WTC11 (cell line): ENCODE measurements around the gene RMI1. TPM values are rescaled to one million over a fixed set of nuclear protein-coding genes. Genes with fewer than 3 reads are reported as not detected.

Experiments
- CREB1 ChIP-seq: sonication (generic); formaldehyde crosslinking; IDR thresholded peaks from 2 replicates; pipeline ENCODE4 v1.8.0; 2023; ENCODE audit warnings: mild to moderate bottlenecking, missing genetic modification reagents
- EMX1 ChIP-seq: fragments of 250-450 bp; sonication (Bioruptor Pico); IDR thresholded peaks from 2 replicates; pipeline ENCODE4 v1.8.0; 2021; ENCODE audit warnings: mild to moderate bottlenecking
- ESRRA ChIP-seq: sonication (generic); formaldehyde crosslinking; IDR thresholded peaks from 2 replicates; pipeline ENCODE4 v1.8.1; 2022; ENCODE audit warnings: mild to moderate bottlenecking, missing genetic modification reagents, borderline replicate concordance
- GABPB1 ChIP-seq: sonication (generic); formaldehyde crosslinking; IDR thresholded peaks from 2 replicates; pipeline ENCODE4 v1.8.1; 2023; ENCODE audit warnings: mild to moderate bottlenecking, missing genetic modification reagents
- SMAD3 ChIP-seq: sonication (generic); formaldehyde crosslinking; IDR thresholded peaks from 2 replicates; pipeline ENCODE4 v1.8.0; 2022; ENCODE audit warnings: missing genetic modification reagents, mild to moderate bottlenecking, borderline replicate concordance
- SOX15 ChIP-seq: fragments of 250-450 bp; sonication (Bioruptor Pico); IDR thresholded peaks from 2 replicates; pipeline ENCODE4 v1.9.0; 2021; ENCODE audit warnings: mild to moderate bottlenecking
- SP1 ChIP-seq: sonication (generic); formaldehyde crosslinking; conservative IDR thresholded peaks from 2 replicates; pipeline ENCODE4 v1.8.1; 2022; ENCODE audit warnings: missing genetic modification reagents
- ZBTB21 ChIP-seq: sonication (generic); formaldehyde crosslinking; IDR thresholded peaks from 2 replicates; pipeline ENCODE4 v1.8.1; 2023; ENCODE audit warnings: mild to moderate bottlenecking, missing genetic modification reagents, borderline replicate concordance
- ZNF121 ChIP-seq: sonication (generic); formaldehyde crosslinking; IDR thresholded peaks from 2 replicates; pipeline ENCODE4 v1.8.0; 2023; ENCODE audit warnings: missing genetic modification reagents
- ZNF416 ChIP-seq: fragments of 250-450 bp; sonication (Bioruptor Pico); IDR thresholded peaks from 2 replicates; pipeline ENCODE4 v1.9.0; 2021; ENCODE audit warnings: mild to moderate bottlenecking, inconsistent platforms
- total RNA-seq: library from RNA; stranded (reverse); gene quantifications from 3 replicates; pipeline ENCODE4 v1.2.3, GENCODE V29; 2021
- TF ChIP-seq, protein P1 (sequence below): sonication (generic); formaldehyde crosslinking; IDR thresholded peaks from 2 replicates; pipeline ENCODE4 v1.8.1; 2023; ENCODE audit warnings: mild to moderate bottlenecking, missing genetic modification reagents
- TF ChIP-seq, protein P2 (sequence below): sonication (generic); formaldehyde crosslinking; IDR thresholded peaks from 2 replicates; pipeline ENCODE4 v1.8.1; 2022; ENCODE audit warnings: low read depth, mild to moderate bottlenecking, moderate library complexity, missing genetic modification reagents, borderline replicate concordance
- TF ChIP-seq, protein P3 (sequence below): sonication (generic); formaldehyde crosslinking; IDR thresholded peaks from 2 replicates; pipeline ENCODE4 v1.8.1; 2023; ENCODE audit warnings: mild to moderate bottlenecking, missing genetic modification reagents, moderate library complexity
- TF ChIP-seq, protein P4 (sequence below): fragments of 250-450 bp; sonication (Bioruptor Pico); IDR thresholded peaks from 2 replicates; pipeline ENCODE4 v2.1.2; 2022; ENCODE audit warnings: mild to moderate bottlenecking, moderate library complexity
- TF ChIP-seq, protein P5 (sequence below): sonication (generic); formaldehyde crosslinking; IDR thresholded peaks from 2 replicates; pipeline ENCODE4 v1.8.0; 2022; ENCODE audit warnings: mild to moderate bottlenecking, missing genetic modification reagents
- TF ChIP-seq, protein P6 (sequence below): fragments of 250-450 bp; sonication (Bioruptor Pico); IDR thresholded peaks from 2 replicates; pipeline ENCODE4 v1.9.0; 2021; ENCODE audit warnings: mild to moderate bottlenecking
- TF ChIP-seq, protein P7 (sequence below): fragments of 250-450 bp; sonication (Bioruptor Pico); conservative IDR thresholded peaks from 2 replicates; pipeline ENCODE4 v1.9.0; 2021; ENCODE audit warnings: mild to moderate bottlenecking

Gene RMI1
- total RNA-seq, 1 experiment from 2014 or later: 25.8 TPM

DNA sequence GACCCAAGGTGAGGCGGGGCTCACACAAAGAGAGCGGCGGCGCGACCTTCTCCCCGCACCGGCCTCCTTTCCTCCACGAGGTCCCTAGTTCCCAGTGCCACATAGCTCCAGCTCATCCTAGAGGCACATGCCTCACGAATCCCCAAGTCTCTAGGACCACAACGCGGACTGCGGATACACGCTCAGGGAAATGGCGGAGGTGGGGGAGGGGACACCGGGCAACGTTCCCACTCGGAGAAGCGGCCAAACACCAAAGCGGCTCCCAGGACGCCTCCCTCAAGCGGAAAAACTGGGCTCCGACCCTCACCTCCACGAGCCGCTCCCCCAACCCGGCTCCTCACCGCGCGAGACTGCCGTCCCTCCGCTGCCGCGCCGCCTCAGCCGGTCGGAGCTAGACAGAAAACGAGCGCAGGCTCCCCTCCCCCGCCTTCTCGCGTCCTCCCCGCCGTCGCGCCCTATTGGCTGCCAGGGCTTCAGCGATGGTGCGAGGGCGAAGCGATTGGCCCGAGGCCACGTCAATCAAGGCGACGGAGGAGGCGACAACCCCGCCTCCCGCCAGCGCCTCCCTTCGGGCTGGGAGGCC is 702 bp upstream of the RMI1 start, which contains the start of gene HNRNPK (continued):
- TF ChIP-seq, protein P1, sequence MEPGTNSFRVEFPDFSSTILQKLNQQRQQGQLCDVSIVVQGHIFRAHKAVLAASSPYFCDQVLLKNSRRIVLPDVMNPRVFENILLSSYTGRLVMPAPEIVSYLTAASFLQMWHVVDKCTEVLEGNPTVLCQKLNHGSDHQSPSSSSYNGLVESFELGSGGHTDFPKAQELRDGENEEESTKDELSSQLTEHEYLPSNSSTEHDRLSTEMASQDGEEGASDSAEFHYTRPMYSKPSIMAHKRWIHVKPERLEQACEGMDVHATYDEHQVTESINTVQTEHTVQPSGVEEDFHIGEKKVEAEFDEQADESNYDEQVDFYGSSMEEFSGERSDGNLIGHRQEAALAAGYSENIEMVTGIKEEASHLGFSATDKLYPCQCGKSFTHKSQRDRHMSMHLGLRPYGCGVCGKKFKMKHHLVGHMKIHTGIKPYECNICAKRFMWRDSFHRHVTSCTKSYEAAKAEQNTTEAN (CRISPR knock-in tag): no peak
- no peak for TF ChIP-seq SOX15 (CRISPR knock-in tag)
- TF ChIP-seq, protein P2, sequence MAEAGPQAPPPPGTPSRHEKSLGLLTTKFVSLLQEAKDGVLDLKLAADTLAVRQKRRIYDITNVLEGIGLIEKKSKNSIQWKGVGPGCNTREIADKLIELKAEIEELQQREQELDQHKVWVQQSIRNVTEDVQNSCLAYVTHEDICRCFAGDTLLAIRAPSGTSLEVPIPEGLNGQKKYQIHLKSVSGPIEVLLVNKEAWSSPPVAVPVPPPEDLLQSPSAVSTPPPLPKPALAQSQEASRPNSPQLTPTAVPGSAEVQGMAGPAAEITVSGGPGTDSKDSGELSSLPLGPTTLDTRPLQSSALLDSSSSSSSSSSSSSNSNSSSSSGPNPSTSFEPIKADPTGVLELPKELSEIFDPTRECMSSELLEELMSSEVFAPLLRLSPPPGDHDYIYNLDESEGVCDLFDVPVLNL (CRISPR knock-in tag): peak; percentile 7
- no peak; the same call in 1 of the 2 replicates for TF ChIP-seq GABPB1 (CRISPR knock-in tag)
- TF ChIP-seq SMAD3 (CRISPR knock-in tag): 0 out of 2 replicates have a peak, but pooled peaks have one; percentile 31
- no peak for TF ChIP-seq CREB1 (CRISPR knock-in tag)
- peak; percentile 53; the same call in 1 of the 2 replicates for TF ChIP-seq ZNF416 (CRISPR knock-in tag)
- no peak; the same call in 1 of the 2 replicates for TF ChIP-seq EMX1 (CRISPR knock-in tag)
- TF ChIP-seq, protein P3, sequence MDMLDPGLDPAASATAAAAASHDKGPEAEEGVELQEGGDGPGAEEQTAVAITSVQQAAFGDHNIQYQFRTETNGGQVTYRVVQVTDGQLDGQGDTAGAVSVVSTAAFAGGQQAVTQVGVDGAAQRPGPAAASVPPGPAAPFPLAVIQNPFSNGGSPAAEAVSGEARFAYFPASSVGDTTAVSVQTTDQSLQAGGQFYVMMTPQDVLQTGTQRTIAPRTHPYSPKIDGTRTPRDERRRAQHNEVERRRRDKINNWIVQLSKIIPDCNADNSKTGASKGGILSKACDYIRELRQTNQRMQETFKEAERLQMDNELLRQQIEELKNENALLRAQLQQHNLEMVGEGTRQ (CRISPR knock-in tag): no peak; the same call in 1 of the 2 replicates
- TF ChIP-seq, protein P4, sequence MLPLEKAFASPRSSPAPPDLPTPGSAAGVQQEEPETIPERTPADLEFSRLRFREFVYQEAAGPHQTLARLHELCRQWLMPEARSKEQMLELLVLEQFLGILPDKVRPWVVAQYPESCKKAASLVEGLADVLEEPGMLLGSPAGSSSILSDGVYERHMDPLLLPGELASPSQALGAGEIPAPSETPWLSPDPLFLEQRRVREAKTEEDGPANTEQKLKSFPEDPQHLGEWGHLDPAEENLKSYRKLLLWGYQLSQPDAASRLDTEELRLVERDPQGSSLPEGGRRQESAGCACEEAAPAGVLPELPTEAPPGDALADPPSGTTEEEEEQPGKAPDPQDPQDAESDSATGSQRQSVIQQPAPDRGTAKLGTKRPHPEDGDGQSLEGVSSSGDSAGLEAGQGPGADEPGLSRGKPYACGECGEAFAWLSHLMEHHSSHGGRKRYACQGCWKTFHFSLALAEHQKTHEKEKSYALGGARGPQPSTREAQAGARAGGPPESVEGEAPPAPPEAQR (CRISPR knock-in tag): no peak
- TF ChIP-seq, protein P5, sequence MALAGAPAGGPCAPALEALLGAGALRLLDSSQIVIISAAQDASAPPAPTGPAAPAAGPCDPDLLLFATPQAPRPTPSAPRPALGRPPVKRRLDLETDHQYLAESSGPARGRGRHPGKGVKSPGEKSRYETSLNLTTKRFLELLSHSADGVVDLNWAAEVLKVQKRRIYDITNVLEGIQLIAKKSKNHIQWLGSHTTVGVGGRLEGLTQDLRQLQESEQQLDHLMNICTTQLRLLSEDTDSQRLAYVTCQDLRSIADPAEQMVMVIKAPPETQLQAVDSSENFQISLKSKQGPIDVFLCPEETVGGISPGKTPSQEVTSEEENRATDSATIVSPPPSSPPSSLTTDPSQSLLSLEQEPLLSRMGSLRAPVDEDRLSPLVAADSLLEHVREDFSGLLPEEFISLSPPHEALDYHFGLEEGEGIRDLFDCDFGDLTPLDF: no peak
- TF ChIP-seq ESRRA: no peak
- TF ChIP-seq ZBTB21: peak; percentile 11; the same call in 1 of the 2 replicates
- TF ChIP-seq, protein P6, sequence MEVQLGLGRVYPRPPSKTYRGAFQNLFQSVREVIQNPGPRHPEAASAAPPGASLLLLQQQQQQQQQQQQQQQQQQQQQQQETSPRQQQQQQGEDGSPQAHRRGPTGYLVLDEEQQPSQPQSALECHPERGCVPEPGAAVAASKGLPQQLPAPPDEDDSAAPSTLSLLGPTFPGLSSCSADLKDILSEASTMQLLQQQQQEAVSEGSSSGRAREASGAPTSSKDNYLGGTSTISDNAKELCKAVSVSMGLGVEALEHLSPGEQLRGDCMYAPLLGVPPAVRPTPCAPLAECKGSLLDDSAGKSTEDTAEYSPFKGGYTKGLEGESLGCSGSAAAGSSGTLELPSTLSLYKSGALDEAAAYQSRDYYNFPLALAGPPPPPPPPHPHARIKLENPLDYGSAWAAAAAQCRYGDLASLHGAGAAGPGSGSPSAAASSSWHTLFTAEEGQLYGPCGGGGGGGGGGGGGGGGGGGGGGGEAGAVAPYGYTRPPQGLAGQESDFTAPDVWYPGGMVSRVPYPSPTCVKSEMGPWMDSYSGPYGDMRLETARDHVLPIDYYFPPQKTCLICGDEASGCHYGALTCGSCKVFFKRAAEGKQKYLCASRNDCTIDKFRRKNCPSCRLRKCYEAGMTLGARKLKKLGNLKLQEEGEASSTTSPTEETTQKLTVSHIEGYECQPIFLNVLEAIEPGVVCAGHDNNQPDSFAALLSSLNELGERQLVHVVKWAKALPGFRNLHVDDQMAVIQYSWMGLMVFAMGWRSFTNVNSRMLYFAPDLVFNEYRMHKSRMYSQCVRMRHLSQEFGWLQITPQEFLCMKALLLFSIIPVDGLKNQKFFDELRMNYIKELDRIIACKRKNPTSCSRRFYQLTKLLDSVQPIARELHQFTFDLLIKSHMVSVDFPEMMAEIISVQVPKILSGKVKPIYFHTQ (CRISPR knock-in tag): peak; percentile 88
- TF ChIP-seq SP1 (CRISPR knock-in tag): no peak; the same call in 1 of the 2 replicates
- TF ChIP-seq ZNF121 (CRISPR knock-in tag): no peak
- TF ChIP-seq, protein P7, sequence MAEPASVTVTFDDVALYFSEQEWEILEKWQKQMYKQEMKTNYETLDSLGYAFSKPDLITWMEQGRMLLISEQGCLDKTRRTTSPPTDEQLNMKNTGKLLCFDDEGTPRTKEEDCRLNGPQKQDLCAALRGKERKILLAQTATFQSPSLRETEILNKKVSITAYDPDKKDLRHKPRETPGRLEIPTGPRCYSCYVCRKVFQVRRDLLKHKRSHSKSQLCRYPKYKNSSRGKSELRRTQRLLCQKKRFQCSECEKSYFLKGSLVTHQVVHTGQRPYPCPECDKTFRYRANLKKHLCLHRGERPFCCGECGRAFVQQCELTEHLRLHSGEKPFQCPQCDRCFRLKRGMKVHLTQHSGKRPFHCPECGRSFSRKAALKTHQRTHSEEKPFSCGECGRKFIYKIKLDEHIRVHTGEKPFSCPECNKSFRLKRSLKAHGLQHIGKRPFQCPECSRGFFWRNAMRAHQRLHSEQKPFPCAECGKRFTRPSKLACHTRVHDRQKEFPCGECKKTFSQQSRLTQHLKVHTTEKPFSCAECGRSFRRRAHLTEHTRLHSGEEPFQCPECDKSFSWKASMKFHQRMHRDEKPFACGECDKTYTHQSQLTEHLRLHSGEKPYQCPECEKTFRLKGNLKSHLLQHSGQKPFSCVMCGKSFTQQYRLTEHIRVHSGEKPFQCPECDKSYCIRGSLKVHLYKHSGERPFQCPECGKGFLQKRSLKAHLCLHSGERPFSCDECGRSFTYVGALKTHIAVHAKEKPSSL (CRISPR knock-in tag): peak; percentile 73
- TF ChIP-seq, all 79 proteins: peak for 18
